Peyer's patch (tissue), 4 donors: ENCODE data around the gene SMAD4.

ENCODE experiments used
- CTCF ChIP-seq, 6 experiments: fragments of 450-650 bp in 4 of 6; fragments of 200-600 bp in 2 of 6; sonication (generic) in 1 of 6; IDR thresholded peaks; one replicate each; pipeline ENCODE4 v1.5.1; 2017 to 2019; ENCODE audit warnings: antibody characterized with exemption in 6 of 6, mild to moderate bottlenecking in 3 of 6, moderate library complexity in 1 of 6
- POLR2A ChIP-seq, 2 donors: fragments of 450-650 bp; IDR thresholded peaks; one replicate each; pipeline ENCODE4 v1.5.1; 2017; ENCODE audit warnings: antibody characterized with exemption in 2 of 2, mild to moderate bottlenecking in 2 of 2, moderate library complexity in 2 of 2

- TF ChIP-seq CTCF (IDR thresholded peaks at IDR 0.05) (no peak), POLR2A (IDR thresholded peaks at IDR 0.05) (no peak)
Measured at GRCh38 chr18:51068105-51068504, 38.1 kb downstream of the SMAD4 start.
